HL-60/S4 treated with phorbol 12-myristate 13-acetate at 8.2 ng/mL for 4 days and 3 days (cell line): ENCODE results near the gene MS4A18.

Source experiments
- in situ Hi-C: fragments of 300-500 bp; cut with MboI; formaldehyde crosslinking; loops from 2 replicates; pipeline ENCODE4 v1.15.0; 2022; ENCODE audit warnings: low sequenced_read_pairs

MS4A18 gene

GRCh38 chr11:60765355-60765754, 40.8 kb downstream of the MS4A18 start:
- in situ Hi-C loops, result no loop called here

DNA sequence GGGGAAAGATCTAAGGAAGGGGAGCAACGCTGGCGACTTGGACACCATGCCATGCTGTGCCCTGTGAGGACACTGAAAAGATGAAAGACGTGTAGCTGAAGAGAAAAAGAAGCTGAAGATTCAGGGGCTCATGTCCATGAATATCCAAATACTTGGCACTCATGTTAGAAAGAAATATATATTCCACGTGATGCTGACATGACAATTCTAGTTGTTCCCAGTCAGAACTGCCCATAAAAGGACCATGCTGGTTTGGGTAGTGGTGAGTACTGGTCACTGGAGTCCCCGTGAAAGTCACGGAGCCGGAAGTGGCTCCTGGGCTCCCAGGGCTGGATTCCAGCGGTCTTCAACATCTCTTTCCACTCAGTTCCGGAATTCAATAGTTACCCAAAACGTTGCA, 42.0 kb downstream of the MS4A18 start:
- in situ Hi-C loops, result no loop called here

DNA sequence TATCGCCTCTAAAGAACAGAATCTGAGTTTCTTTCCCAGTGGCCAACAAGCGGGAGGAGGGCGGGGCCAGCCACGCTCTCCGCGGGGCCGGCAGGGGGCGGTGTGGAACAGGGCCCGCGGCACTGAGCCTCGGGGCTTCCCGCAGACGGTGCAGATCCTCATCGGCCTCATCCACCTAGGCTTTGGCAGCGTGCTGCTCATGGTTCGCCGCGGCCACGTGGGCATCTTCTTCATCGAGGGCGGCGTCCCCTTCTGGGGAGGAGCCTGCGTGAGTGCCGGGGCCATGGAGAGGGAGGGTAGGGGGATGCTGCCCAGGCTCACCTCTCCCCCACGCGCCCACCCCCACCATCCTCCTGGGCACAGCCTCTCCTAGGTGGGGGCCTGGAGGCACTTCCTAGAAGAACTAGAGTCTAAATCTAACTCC, 42.9 kb downstream of the MS4A18 start:
- in situ Hi-C loops, result no loop called here

DNA sequence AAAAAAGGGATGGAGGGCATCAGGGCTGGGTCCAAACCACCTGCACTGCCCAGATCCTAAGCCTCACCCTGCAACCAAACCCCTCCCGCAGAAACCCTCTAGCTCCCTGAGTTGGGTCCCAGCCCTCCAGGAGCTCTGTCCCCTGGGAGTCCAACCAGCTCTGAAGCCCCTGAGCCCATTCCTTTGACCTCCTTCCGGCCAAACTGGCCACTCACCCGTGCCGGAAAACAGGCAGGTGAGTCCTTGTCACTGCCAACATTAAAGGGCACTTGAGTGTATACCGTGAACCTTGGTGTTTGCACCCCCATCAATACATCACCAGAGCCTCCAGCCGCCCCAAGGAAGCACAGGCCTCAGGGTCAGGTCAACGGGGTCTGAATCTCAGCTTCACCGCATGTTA, 43.7 kb downstream of the MS4A18 start:
- in situ Hi-C loops, result no loop called here

DNA sequence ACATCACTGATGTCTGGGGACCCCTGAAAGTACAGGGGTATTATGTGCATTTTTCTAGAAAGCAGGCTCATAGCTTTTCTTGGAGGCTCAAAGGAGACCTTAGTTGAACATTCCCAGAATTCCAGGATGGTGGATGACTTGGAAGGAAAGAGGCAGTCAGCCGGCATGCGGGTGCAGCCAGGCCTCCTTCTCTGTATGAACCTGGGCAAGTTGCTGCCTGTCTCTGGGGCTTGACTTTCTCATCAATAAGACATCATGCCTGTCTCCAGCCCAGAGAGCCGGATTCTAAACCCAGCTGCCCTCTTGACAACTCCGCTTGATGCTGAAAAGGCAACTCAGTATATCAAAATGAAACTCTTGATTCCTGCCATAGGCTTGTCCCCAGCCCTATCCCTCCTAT, 44.8 kb downstream of the MS4A18 start:
- in situ Hi-C loops, result no loop called here

- in situ Hi-C loops, result no loop called here
These were observed 45.3 kb downstream of the MS4A18 start for GRCh38 chr11:60769811-60770210.

DNA sequence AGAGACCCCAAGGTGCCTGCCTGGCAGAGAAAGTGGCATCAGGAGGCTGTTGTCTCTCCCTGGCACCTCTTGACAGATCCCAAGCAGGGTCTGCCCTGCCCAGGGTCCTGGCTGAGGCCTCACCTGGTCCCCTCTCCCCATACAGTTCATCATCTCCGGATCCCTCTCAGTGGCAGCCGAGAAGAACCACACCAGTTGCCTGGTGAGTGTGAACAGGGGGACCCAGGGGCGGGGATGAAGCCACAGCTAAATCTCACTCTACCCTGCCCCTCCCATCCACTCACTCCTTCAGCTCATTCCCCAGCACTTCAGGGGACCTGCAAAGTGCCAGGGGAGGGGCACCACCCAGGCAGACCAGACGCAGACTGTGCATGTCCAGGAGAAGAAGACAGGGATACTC, 46.6 kb downstream of the MS4A18 start:
- in situ Hi-C loops, result no loop called here

DNA sequence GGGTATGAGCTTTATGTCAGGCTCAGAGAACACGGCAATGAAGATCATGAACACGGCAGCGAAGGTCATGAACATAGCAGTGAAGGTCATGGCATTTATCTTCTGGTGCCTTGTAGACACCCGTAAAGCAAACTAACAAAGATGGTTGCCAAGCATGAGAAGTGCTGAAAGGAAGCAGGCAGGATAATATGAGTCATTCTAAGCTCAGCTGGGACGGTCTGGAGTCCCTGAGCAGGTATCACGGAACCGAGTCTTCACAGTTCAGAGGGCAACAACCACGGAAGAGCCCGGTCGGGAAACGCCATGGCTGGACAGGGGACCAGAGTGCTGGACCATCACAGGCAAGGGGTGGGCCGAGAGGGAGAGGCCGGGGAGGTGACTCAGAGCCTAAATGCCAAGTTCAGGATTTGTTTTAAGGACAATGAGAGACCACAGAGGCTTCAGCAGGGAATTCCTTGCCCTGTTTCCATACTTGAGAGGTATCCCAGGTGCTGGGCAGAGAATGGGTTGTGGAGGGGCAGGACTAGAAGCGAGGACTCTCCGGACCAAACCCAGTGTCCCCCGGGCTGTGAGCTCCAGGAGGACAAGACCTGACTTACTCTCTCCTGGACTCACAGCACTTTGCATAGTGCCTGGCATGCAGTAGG, 47.5 kb downstream of the MS4A18 start:
- in situ Hi-C loops, result no loop called here

GRCh38 chr11:60772666-60773065, 48.1 kb downstream of the MS4A18 start:
- in situ Hi-C loops, result no loop called here

GRCh38 chr11:60774726-60775125, 50.2 kb downstream of the MS4A18 start:
- in situ Hi-C loops, result no loop called here

- in situ Hi-C loops, result no loop called here
These were observed 51.0 kb downstream of the MS4A18 start for GRCh38 chr11:60775420-60775961.

DNA sequence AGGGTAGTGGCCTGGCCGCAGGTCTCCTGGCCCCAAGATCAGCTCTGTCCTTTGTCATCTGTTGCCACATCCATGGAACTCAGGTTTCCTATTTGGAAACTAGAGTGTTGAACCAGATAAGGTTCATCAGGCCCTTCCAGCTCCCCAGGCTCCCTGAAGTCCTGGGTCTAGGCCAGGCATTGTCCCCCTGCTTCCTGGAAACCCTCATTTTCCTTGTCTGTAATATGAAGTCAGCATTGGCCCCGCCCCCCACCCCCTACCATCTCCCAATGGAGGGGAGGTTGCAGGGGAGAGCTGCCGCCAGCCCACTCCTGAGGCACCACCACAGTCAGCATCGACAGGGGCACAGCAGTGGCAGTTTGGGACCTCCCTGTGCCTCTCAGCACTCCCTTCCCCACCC, 51.6 kb downstream of the MS4A18 start:
- in situ Hi-C loops, result no loop called here

- in situ Hi-C loops, result no loop called here
These were observed 52.6 kb downstream of the MS4A18 start for GRCh38 chr11:60777106-60777505.

- in situ Hi-C loops, result no loop called here
These were observed 53.1 kb downstream of the MS4A18 start for GRCh38 chr11:60777572-60777971.

DNA sequence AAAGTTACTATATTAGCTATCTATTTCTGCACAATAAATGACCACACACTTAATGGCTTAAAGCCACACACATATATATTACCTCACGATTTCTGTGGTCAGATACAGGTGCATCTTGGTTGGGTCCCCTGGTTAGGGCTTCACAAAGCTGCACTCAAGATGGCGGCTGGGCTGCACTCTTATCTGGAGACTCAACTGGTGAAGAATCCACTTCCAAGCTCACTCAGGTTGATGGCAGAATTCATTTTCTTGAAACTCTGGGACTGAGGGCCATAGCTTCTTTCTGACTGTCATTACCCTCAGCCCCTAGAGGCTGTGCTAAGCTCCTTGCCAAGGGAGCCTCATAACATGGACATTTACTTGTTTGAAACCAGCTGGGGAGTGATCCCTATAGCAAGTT, 55.5 kb downstream of the MS4A18 start:
- in situ Hi-C loops, result no loop called here

GRCh38 chr11:60780774-60781173, 56.3 kb downstream of the MS4A18 start:
- in situ Hi-C loops, result no loop called here

GRCh38 chr11:60781286-60781980, 56.9 kb downstream of the MS4A18 start:
- in situ Hi-C loops, result no loop called here

DNA sequence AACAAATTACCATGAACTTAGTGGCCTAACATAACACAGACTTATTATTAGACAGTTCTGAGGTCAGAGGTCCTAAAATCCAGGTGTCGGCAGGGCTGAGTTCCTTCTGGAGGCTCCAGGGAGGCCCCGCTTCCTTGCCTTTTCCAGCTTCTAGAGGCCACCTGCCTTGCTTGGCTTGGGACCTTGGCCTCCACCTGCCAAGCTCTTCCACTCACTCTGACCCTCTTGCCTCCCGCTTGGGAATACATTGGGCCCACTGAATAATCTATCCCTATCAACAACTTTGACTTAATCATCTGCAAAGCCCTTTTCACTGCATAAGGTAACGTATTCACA, 57.4 kb downstream of the MS4A18 start:
- in situ Hi-C loops, result no loop called here

- in situ Hi-C loops, result no loop called here
These were observed 58.0 kb downstream of the MS4A18 start for GRCh38 chr11:60782393-60783140.

- in situ Hi-C loops, result no loop called here
These were observed 58.6 kb downstream of the MS4A18 start for GRCh38 chr11:60783141-60783484.

GRCh38 chr11:60783911-60784310, 59.4 kb downstream of the MS4A18 start:
- in situ Hi-C loops, result no loop called here

- in situ Hi-C loops, result no loop called here
These were observed 60.6 kb downstream of the MS4A18 start, which contains the start of gene MS4A10 for GRCh38 chr11:60785136-60785535. MS4A10 (plus strand) TSS chr11:60785333; CDS start chr11:60790336, 5,003 bp downstream.
